ENCODE data around the gene MEIOSIN. TPM values are rescaled to one million over a fixed set of nuclear protein-coding genes. Genes with fewer than 3 reads are reported as not detected.
"Not testable (repeated sequence)": the region's sequence is repeated elsewhere in the genome, so short reads cannot be mapped to it uniquely, and the experiment has no call there.

Gene MEIOSIN
- total RNA-seq, 2 donors from 2014 or later = not detected

- H3K27ac ChIP-seq (ENCODE audit: low read depth, low read length) = no peak overlapping the region
- Mint-ChIP-seq H3K4me1 (peaks cover 20% of the 10 kb centered on the region), H3K27ac (no peak overlapping the region), H3K36me3 (ENCODE audit: low read depth) (peaks cover 15% of the 10 kb centered on the region), H3K9me3 (no peaks in the 10 kb centered on the region), H3K4me3 (no peak overlapping the region), H3K27me3 (ENCODE audit: insufficient read depth) (peaks cover 5% of the 10 kb centered on the region)
- H3K36me3 ChIP-seq (ENCODE audit: control insufficient read depth, insufficient read depth, low read length) = peaks cover 16% of the 10 kb centered on the region
- no peaks in the 10 kb centered on the region for H3K9me3 ChIP-seq (ENCODE audit: control insufficient read depth, low read length)
- no peaks in the 10 kb centered on the region for H3K27me3 ChIP-seq (ENCODE audit: control insufficient read depth, insufficient read depth, low read length, poor library complexity, severe bottlenecking)
- no peak for TF ChIP-seq CTCF (conservative IDR thresholded peaks at IDR 0.05)
- no peak overlapping the region for H3K4me3 ChIP-seq (ENCODE audit: low read length)
- 60 to 65% methylated on average over 3 to 5 of the region's 6 CpGs for WGBS, 2 experiments (ENCODE audit: insufficient coverage in 1 of 2, insufficient read length in 1 of 2)
- no peaks in the 10 kb centered on the region for H3K4me1 ChIP-seq (ENCODE audit: control insufficient read depth, insufficient read depth, low read length)
- no peak for DNase-seq
- H3K9ac ChIP-seq (ENCODE audit: extremely low read depth, low read length, poor library complexity, severe bottlenecking) = no peak overlapping the region
These were observed 60.6 kb downstream of the MEIOSIN start for GRCh38 chr19:45793876-45794275.

- Mint-ChIP-seq H3K36me3 (ENCODE audit: low read depth) (peaks cover 8% of the 10 kb centered on the region), H3K4me3 (no peak overlapping the region), H3K9me3 (no peaks in the 10 kb centered on the region), H3K4me1 (peaks cover 23% of the 10 kb centered on the region), H3K27me3 (ENCODE audit: insufficient read depth) (peaks cover 8% of the 10 kb centered on the region), H3K27ac (no peak overlapping the region)
- Histone ChIP-seq H3K27ac (ENCODE audit: low read depth, low read length) (no peak overlapping the region), H3K27me3 (ENCODE audit: control insufficient read depth, insufficient read depth, low read length, poor library complexity, severe bottlenecking) (no peaks in the 10 kb centered on the region), H3K36me3 (ENCODE audit: control insufficient read depth, insufficient read depth, low read length) (peaks cover 8% of the 10 kb centered on the region), H3K4me1 (ENCODE audit: control insufficient read depth, insufficient read depth, low read length) (no peaks in the 10 kb centered on the region), H3K4me3 (ENCODE audit: low read length) (no peak overlapping the region), H3K9me3 (ENCODE audit: control insufficient read depth, low read length) (no peaks in the 10 kb centered on the region), H3K9ac (ENCODE audit: extremely low read depth, low read length, poor library complexity, severe bottlenecking) (no peak overlapping the region)
- DNase-seq = no peak
- WGBS, 2 experiments (ENCODE audit: insufficient coverage in 1 of 2, insufficient read length in 1 of 2) = 89 to 92% methylated on average over 2 of the region's 2 CpGs
- TF ChIP-seq CTCF (conservative IDR thresholded peaks at IDR 0.05) = no peak
These were observed 61.4 kb downstream of the MEIOSIN start for GRCh38 chr19:45794627-45795026.

- WGBS, 2 experiments (ENCODE audit: insufficient coverage in 1 of 2, insufficient read length in 1 of 2) = 29 to 37% methylated on average over 5 to 10 of the region's 10 CpGs
- no peak overlapping the region for H3K27ac Mint-ChIP-seq
- Histone ChIP-seq H3K9ac (ENCODE audit: extremely low read depth, low read length, poor library complexity, severe bottlenecking) (no peak overlapping the region), H3K27ac (ENCODE audit: low read depth, low read length) (no peak overlapping the region), H3K4me1 (ENCODE audit: control insufficient read depth, insufficient read depth, low read length) (no peaks in the 10 kb centered on the region), H3K4me3 (ENCODE audit: low read length) (no peak overlapping the region), H3K9me3 (ENCODE audit: control insufficient read depth, low read length) (no peaks in the 10 kb centered on the region), H3K27me3 (ENCODE audit: control insufficient read depth, insufficient read depth, low read length, poor library complexity, severe bottlenecking) (no peaks in the 10 kb centered on the region), H3K36me3 (ENCODE audit: control insufficient read depth, insufficient read depth, low read length) (no peaks in the 10 kb centered on the region)
- H3K27me3 Mint-ChIP-seq (ENCODE audit: insufficient read depth) = peaks cover 14% of the 10 kb centered on the region
- no peak overlapping the region for H3K4me3 Mint-ChIP-seq
- peaks cover 2% of the 10 kb centered on the region for H3K4me1 Mint-ChIP-seq
- H3K9me3 Mint-ChIP-seq = no peaks in the 10 kb centered on the region
- TF ChIP-seq CTCF (conservative IDR thresholded peaks at IDR 0.05) = peak; percentile 88
- no peaks in the 10 kb centered on the region for H3K36me3 Mint-ChIP-seq (ENCODE audit: low read depth)
- DNase-seq = peak; percentile 89
These were observed 65.8 kb downstream of the MEIOSIN start for GRCh38 chr19:45798995-45799517.

- H3K27me3 Mint-ChIP-seq (ENCODE audit: insufficient read depth) = peaks cover 19% of the 10 kb centered on the region
These were observed 66.3 kb downstream of the MEIOSIN start for GRCh38 chr19:45799541-45799940.

More at GRCh38 chr19:45799541-45799940, 66.3 kb downstream of the MEIOSIN start:
- H3K27ac Mint-ChIP-seq = peak overlapping the region; percentile 17
- not testable (repeated sequence) for H3K4me3 ChIP-seq (ENCODE audit: low read length); H3K9me3 ChIP-seq (ENCODE audit: control insufficient read depth, low read length); H3K9ac ChIP-seq (ENCODE audit: extremely low read depth, low read length, poor library complexity, severe bottlenecking); H3K36me3 ChIP-seq (ENCODE audit: control insufficient read depth, insufficient read depth, low read length); H3K4me3 Mint-ChIP-seq; H3K4me1 ChIP-seq (ENCODE audit: control insufficient read depth, insufficient read depth, low read length); H3K4me1 Mint-ChIP-seq; H3K27me3 ChIP-seq (ENCODE audit: control insufficient read depth, insufficient read depth, low read length, poor library complexity, severe bottlenecking); DNase-seq; H3K27ac ChIP-seq (ENCODE audit: low read depth, low read length); H3K9me3 Mint-ChIP-seq; H3K36me3 Mint-ChIP-seq (ENCODE audit: low read depth)
- WGBS, 2 experiments (ENCODE audit: insufficient coverage in 1 of 2, insufficient read length in 1 of 2) = 90 to 96% methylated on average over 2 to 5 of the region's 5 CpGs
